WI38 (cell line): ENCODE measurements around the gene TMEM100.

Experiments
- H3K4me3 ChIP-seq: 2 replicates; pipeline ENCODE4 v1.5.1; 2011; ENCODE audit warnings: low read depth, mild to moderate bottlenecking, control low read depth, low read length
- CTCF ChIP-seq: IDR thresholded peaks from 2 replicates; pipeline ENCODE4 v1.5.1; 2012; ENCODE audit warnings: low read depth, mild to moderate bottlenecking, control low read depth, low read length

Gene TMEM100

DNA sequence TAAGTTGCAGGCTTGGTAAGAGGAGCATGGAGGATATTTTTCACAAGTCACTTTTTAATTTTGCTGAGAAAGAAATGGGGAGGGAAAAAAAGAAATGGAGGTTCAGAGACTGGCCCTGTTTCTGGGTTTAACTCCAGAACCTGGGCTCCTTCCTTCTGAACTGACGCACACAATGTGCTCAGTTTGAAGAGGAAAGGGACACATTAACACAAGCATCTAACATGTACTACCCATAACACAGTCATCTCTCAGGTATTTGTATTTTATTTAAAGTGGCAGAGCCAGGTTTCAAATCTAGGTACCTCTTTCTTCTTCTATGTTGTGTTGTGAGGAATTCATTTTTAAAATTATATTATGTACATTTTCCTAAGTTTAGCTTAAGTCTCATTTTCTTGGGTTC is 5.3 kb upstream of the TMEM100 start:
- no peak for TF ChIP-seq CTCF
- H3K4me3 ChIP-seq = no peak overlapping the region

GRCh38 chr17:55727275-55727674 is 4.6 kb upstream of the TMEM100 start:
- no peak overlapping the region for H3K4me3 ChIP-seq
- TF ChIP-seq CTCF = no peak

DNA sequence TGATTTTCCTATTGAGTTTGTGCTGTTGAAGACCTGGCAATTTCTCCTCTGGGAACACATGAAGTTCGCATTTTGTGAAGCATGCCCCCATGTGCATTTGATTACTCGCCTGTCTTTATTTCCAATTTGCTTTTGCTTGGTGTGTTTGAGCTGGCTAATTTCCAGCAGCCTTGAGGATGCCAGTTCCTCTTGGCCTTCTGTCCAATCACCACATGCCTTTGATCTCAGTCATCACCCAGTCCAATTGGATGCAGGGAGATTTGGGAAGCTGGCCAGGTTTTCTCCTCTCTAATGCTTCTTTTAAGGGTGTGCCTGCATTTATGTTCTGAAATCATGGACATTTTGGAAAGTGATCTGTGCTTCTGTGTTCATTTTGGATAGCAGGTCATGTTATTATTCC is 3.8 kb upstream of the TMEM100 start:
- H3K4me3 ChIP-seq = no peak overlapping the region

DNA sequence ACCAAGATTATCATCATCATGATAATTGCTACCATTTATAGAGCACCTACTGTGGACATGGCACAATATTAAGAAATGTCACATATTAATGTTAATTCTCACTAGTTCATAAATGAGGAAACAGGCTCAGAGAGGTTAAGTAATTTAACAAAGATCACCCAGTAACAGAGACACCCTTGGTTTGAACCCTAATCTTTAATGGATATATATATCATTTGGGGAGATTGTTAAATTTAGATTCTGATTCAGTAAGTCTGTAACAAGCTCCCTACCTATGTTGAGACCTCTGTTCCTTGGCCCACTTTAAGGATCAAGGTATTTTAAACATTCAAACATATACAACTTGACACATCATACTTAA is 804 bp upstream of the TMEM100 start:
- TF ChIP-seq CTCF = no peak
- no peak overlapping the region for H3K4me3 ChIP-seq

More for the DNA sequence above, 3.8 kb upstream of the TMEM100 start:
- no peak for TF ChIP-seq CTCF

DNA sequence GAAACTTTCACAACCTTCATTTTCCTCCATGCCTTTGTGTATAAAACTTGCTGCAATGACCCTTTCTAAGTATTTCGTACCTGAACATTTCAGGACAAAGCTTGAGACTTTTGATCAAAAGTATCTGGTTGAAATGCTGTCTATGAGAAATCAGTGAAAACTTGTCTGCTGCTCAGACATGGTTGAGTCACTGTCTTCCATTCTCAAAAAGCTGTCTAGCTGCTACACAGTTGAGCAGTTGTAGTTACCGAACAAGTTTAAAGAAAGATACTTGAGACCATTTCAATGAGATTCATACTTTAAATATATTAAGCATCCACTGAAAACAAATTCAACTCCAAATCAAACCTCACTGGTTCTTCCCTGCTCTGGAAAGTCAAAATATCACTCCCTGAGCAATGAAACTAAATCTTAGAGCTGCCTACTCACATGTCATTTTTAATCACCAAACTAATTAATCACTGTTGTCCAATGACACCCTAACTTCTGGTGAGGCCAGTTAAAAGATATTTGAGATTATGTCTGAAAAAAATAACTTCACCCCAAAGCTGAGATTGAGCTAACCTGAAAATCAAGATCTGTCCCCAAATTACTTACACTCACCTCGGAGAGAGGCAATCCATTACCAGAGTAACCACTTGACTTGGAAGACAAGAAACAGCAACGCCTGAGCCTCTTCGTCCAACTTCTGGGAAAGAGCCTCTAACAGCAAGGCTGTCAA is 488 bp downstream of the TMEM100 start:
- no peak overlapping the region for H3K4me3 ChIP-seq
- no peak for TF ChIP-seq CTCF

- no peak overlapping the region for H3K4me3 ChIP-seq
- no peak for TF ChIP-seq CTCF
Measured at GRCh38 chr17:55720919-55721836, 1.5 kb downstream of the TMEM100 start.
